Measurements from ENCODE around the gene GNAT1. TPM values are rescaled to one million over a fixed set of nuclear protein-coding genes. Genes with fewer than 3 reads are reported as not detected.

Gene GNAT1
- total RNA-seq, 1 experiment from 2014 or later = 0.13 TPM

GRCh38 chr3:50236484-50237132 is 45.2 kb downstream of the GNAT1 start:
- TF ChIP-seq, protein P1, sequence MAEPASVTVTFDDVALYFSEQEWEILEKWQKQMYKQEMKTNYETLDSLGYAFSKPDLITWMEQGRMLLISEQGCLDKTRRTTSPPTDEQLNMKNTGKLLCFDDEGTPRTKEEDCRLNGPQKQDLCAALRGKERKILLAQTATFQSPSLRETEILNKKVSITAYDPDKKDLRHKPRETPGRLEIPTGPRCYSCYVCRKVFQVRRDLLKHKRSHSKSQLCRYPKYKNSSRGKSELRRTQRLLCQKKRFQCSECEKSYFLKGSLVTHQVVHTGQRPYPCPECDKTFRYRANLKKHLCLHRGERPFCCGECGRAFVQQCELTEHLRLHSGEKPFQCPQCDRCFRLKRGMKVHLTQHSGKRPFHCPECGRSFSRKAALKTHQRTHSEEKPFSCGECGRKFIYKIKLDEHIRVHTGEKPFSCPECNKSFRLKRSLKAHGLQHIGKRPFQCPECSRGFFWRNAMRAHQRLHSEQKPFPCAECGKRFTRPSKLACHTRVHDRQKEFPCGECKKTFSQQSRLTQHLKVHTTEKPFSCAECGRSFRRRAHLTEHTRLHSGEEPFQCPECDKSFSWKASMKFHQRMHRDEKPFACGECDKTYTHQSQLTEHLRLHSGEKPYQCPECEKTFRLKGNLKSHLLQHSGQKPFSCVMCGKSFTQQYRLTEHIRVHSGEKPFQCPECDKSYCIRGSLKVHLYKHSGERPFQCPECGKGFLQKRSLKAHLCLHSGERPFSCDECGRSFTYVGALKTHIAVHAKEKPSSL (CRISPR knock-in tag; conservative IDR thresholded peaks at IDR 0.05) = no peak
- TF ChIP-seq, protein P2, sequence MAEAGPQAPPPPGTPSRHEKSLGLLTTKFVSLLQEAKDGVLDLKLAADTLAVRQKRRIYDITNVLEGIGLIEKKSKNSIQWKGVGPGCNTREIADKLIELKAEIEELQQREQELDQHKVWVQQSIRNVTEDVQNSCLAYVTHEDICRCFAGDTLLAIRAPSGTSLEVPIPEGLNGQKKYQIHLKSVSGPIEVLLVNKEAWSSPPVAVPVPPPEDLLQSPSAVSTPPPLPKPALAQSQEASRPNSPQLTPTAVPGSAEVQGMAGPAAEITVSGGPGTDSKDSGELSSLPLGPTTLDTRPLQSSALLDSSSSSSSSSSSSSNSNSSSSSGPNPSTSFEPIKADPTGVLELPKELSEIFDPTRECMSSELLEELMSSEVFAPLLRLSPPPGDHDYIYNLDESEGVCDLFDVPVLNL (CRISPR knock-in tag; IDR thresholded peaks at IDR 0.05; ENCODE audit: borderline replicate concordance, low read depth) = no peak
- TF ChIP-seq KAT7 (CRISPR knock-in tag; IDR thresholded peaks at IDR 0.05; ENCODE audit: borderline replicate concordance) = no peak
- no peak for TF ChIP-seq ELF4 (CRISPR knock-in tag; IDR thresholded peaks at IDR 0.05; ENCODE audit: low read depth)
- no peak for TF ChIP-seq GRHL2 (CRISPR knock-in tag; IDR thresholded peaks at IDR 0.05; ENCODE audit: insufficient replicate concordance, severe bottlenecking)
- TF ChIP-seq ZNF263 (CRISPR knock-in tag; IDR thresholded peaks at IDR 0.05; ENCODE audit: low read depth) = no peak; the same call in none of the 2 replicates
- TF ChIP-seq, protein P3, sequence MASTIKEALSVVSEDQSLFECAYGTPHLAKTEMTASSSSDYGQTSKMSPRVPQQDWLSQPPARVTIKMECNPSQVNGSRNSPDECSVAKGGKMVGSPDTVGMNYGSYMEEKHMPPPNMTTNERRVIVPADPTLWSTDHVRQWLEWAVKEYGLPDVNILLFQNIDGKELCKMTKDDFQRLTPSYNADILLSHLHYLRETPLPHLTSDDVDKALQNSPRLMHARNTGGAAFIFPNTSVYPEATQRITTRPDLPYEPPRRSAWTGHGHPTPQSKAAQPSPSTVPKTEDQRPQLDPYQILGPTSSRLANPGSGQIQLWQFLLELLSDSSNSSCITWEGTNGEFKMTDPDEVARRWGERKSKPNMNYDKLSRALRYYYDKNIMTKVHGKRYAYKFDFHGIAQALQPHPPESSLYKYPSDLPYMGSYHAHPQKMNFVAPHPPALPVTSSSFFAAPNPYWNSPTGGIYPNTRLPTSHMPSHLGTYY (CRISPR knock-in tag; IDR thresholded peaks at IDR 0.05) = no peak
- TF ChIP-seq CBFB (CRISPR knock-in tag; IDR thresholded peaks at IDR 0.05; ENCODE audit: low read depth) = no peak
- no peak for TF ChIP-seq SOX15 (CRISPR knock-in tag; IDR thresholded peaks at IDR 0.05)
- no peak for TF ChIP-seq ATF6 (CRISPR knock-in tag; IDR thresholded peaks at IDR 0.05)
- TF ChIP-seq JAZF1 (CRISPR knock-in tag; IDR thresholded peaks at IDR 0.05) = no peak
- TF ChIP-seq, protein P4, sequence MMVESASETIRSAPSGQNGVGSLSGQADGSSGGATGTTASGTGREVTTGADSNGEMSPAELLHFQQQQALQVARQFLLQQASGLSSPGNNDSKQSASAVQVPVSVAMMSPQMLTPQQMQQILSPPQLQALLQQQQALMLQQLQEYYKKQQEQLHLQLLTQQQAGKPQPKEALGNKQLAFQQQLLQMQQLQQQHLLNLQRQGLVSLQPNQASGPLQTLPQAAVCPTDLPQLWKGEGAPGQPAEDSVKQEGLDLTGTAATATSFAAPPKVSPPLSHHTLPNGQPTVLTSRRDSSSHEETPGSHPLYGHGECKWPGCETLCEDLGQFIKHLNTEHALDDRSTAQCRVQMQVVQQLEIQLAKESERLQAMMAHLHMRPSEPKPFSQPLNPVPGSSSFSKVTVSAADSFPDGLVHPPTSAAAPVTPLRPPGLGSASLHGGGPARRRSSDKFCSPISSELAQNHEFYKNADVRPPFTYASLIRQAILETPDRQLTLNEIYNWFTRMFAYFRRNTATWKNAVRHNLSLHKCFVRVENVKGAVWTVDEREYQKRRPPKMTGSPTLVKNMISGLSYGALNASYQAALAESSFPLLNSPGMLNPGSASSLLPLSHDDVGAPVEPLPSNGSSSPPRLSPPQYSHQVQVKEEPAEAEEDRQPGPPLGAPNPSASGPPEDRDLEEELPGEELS (CRISPR knock-in tag; IDR thresholded peaks at IDR 0.05) = no peak
- TF ChIP-seq TCF7 (CRISPR knock-in tag; IDR thresholded peaks at IDR 0.05; ENCODE audit: low read depth) = no peak
- no peak for TF ChIP-seq MYBL2 (CRISPR knock-in tag; IDR thresholded peaks at IDR 0.05)
- TF ChIP-seq, protein P5, sequence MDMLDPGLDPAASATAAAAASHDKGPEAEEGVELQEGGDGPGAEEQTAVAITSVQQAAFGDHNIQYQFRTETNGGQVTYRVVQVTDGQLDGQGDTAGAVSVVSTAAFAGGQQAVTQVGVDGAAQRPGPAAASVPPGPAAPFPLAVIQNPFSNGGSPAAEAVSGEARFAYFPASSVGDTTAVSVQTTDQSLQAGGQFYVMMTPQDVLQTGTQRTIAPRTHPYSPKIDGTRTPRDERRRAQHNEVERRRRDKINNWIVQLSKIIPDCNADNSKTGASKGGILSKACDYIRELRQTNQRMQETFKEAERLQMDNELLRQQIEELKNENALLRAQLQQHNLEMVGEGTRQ (CRISPR knock-in tag; IDR thresholded peaks at IDR 0.05) = no peak
- no peak for TF ChIP-seq ZMAT4 (CRISPR knock-in tag; IDR thresholded peaks at IDR 0.05)
- no peak for ATAC-seq
- POLR2A ChIA-PET = no interaction called here

More at GRCh38 chr3:50236484-50237132, 45.2 kb downstream of the GNAT1 start:
- Mint-ChIP-seq H3K27ac (peak overlapping the region; percentile 89), H3K36me3 (no peaks in the 10 kb centered on the region), H3K4me3 (peak overlapping the region; percentile 97), H3K27me3 (ENCODE audit: low read depth) (no peaks in the 10 kb centered on the region), H3K9me3 (no peaks in the 10 kb centered on the region), H3K4me1 (peaks cover 53% of the 10 kb centered on the region)
- CTCF ChIA-PET = interaction anchor here (1.0 to 2.9 kb wide), 8 partner anchors 8 to 45 kb away, joined by 3 to 27 read pairs (median 18); partner anchors contain the start of gene GNAT1
- DNase-seq (ENCODE audit: low spot score) = no peak
